HL-60 (cell line): ENCODE results near the gene OSTF1.

Experiments used
- DNase-seq, 2 experiments: peaks; one replicate each; pipeline ENCODE4 v3.0.0-alpha.2; 2010 to 2020; ENCODE audit warnings: low read depth in 1 of 2, low spot score in 1 of 2
- H3K27ac ChIP-seq: fragments of 250-450 bp; sonication (Bioruptor Pico); replicated peaks from 2 replicates; pipeline ENCODE4 v1.5.1; 2020; ENCODE audit warnings: mild to moderate bottlenecking, moderate library complexity
- H3K27me3 ChIP-seq: fragments of 250-450 bp; sonication (Bioruptor Pico); 2 replicates; pipeline ENCODE4 v1.5.1; 2021; ENCODE audit warnings: mild to moderate bottlenecking, moderate library complexity; ENCODE audit not compliant: insufficient read depth, poor library complexity, severe bottlenecking
- H3K4me3 ChIP-seq: replicated peaks from 2 replicates; pipeline ENCODE4 v1.5.1; 2011; ENCODE audit warnings: mild to moderate bottlenecking, control low read depth, low read length; ENCODE audit not compliant: insufficient read depth
- GABPA ChIP-seq: IDR thresholded peaks from 2 replicates; pipeline ENCODE4 v1.6.1; 2012; ENCODE audit warnings: low read depth
- POLR2AphosphoS5 ChIP-seq: IDR thresholded peaks from 2 replicates; pipeline ENCODE4 v1.6.1; 2012; ENCODE audit warnings: low read depth
- SPI1 ChIP-seq: IDR thresholded peaks from 2 replicates; pipeline ENCODE4 v1.6.1; 2012; ENCODE audit warnings: low read depth, mild to moderate bottlenecking, borderline replicate concordance
- TF ChIP-seq, protein P1 (sequence below): IDR thresholded peaks from one replicate; pipeline ENCODE4 v1.5.1; 2011; ENCODE audit warnings: low read length, control low read depth, inconsistent platforms; ENCODE audit not compliant: insufficient read depth
- TF ChIP-seq, protein P2 (sequence below): IDR thresholded peaks from 2 replicates; pipeline ENCODE4 v1.6.1; 2012; ENCODE audit warnings: low read depth; ENCODE audit not compliant: insufficient replicate concordance

OSTF1 gene

DNA sequence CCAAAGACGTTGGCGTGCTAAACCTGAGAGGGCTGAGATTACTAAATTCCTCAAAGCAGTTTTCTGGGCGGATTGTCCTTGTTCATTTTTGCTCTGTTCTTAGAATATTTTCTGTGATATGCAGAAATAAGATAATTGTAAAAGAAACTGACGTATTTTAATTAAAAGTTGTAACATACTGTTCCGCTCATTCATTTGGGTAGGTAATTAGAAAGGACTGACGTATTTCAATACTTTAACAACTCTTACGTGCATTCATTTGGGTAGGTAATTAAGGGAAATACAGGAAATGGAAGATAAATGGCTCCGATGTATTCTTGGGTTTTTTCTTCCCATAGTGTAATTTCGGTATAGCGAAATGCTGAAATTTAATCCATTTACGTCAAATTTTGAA lies 1.1 kb downstream of the OSTF1 start:
- TF ChIP-seq, protein P1, sequence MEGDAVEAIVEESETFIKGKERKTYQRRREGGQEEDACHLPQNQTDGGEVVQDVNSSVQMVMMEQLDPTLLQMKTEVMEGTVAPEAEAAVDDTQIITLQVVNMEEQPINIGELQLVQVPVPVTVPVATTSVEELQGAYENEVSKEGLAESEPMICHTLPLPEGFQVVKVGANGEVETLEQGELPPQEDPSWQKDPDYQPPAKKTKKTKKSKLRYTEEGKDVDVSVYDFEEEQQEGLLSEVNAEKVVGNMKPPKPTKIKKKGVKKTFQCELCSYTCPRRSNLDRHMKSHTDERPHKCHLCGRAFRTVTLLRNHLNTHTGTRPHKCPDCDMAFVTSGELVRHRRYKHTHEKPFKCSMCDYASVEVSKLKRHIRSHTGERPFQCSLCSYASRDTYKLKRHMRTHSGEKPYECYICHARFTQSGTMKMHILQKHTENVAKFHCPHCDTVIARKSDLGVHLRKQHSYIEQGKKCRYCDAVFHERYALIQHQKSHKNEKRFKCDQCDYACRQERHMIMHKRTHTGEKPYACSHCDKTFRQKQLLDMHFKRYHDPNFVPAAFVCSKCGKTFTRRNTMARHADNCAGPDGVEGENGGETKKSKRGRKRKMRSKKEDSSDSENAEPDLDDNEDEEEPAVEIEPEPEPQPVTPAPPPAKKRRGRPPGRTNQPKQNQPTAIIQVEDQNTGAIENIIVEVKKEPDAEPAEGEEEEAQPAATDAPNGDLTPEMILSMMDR = no peak
- TF ChIP-seq SPI1 (no peak), POLR2AphosphoS5 (no peak), GABPA (no peak)
- TF ChIP-seq, protein P2, sequence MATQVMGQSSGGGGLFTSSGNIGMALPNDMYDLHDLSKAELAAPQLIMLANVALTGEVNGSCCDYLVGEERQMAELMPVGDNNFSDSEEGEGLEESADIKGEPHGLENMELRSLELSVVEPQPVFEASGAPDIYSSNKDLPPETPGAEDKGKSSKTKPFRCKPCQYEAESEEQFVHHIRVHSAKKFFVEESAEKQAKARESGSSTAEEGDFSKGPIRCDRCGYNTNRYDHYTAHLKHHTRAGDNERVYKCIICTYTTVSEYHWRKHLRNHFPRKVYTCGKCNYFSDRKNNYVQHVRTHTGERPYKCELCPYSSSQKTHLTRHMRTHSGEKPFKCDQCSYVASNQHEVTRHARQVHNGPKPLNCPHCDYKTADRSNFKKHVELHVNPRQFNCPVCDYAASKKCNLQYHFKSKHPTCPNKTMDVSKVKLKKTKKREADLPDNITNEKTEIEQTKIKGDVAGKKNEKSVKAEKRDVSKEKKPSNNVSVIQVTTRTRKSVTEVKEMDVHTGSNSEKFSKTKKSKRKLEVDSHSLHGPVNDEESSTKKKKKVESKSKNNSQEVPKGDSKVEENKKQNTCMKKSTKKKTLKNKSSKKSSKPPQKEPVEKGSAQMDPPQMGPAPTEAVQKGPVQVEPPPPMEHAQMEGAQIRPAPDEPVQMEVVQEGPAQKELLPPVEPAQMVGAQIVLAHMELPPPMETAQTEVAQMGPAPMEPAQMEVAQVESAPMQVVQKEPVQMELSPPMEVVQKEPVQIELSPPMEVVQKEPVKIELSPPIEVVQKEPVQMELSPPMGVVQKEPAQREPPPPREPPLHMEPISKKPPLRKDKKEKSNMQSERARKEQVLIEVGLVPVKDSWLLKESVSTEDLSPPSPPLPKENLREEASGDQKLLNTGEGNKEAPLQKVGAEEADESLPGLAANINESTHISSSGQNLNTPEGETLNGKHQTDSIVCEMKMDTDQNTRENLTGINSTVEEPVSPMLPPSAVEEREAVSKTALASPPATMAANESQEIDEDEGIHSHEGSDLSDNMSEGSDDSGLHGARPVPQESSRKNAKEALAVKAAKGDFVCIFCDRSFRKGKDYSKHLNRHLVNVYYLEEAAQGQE = no peak
- peak in 1 of 2 experiments; percentile 7 for DNase-seq
- peak overlapping the region; percentile 94 for H3K4me3 ChIP-seq
- peak overlapping the region; percentile 91 for H3K27ac ChIP-seq
- H3K27me3 ChIP-seq = no peaks in the 10 kb centered on the region

- TF ChIP-seq, protein P2 = no peak
- TF ChIP-seq, protein P1 = no peak
- no peak for TF ChIP-seq POLR2AphosphoS5
- no peak for TF ChIP-seq GABPA
- TF ChIP-seq SPI1 = no peak
- H3K4me3 ChIP-seq = no peak overlapping the region
These were observed 2.3 kb downstream of the OSTF1 start for GRCh38 chr9:75090579-75090978.

DNA sequence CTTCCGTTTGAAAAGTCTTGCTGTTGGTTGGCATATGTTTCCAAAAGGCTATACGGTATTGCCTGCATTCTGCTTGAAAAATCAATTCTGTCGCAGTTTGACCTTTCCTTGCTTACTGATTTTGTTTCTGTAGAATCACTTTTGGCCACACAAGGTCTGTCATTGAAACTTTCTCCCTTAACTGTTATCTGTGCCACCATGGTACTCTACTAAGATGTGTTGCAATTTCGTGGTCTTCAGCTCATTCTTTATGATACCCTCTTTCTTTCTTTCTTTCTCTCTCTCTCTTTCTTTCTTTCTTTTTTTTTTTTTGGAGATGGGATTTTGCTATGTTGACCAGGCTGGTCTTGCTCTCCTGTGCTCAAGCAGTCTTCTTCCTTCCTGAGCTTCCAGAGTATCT lies 4.5 kb downstream of the OSTF1 start:
- no peaks in the 10 kb centered on the region for H3K27me3 ChIP-seq
- TF ChIP-seq GABPA (no peak), SPI1 (no peak)
- TF ChIP-seq, protein P2 = no peak
- TF ChIP-seq, protein P1 = no peak
- no peak for DNase-seq
- no peak overlapping the region for H3K27ac ChIP-seq
- no peak overlapping the region for H3K4me3 ChIP-seq

More at GRCh38 chr9:75090579-75090978, 2.3 kb downstream of the OSTF1 start:
- no peak for DNase-seq
- no peaks in the 10 kb centered on the region for H3K27me3 ChIP-seq
- no peak overlapping the region for H3K27ac ChIP-seq
